ENCODE measurements around the gene TGFBR3.

DNA sequence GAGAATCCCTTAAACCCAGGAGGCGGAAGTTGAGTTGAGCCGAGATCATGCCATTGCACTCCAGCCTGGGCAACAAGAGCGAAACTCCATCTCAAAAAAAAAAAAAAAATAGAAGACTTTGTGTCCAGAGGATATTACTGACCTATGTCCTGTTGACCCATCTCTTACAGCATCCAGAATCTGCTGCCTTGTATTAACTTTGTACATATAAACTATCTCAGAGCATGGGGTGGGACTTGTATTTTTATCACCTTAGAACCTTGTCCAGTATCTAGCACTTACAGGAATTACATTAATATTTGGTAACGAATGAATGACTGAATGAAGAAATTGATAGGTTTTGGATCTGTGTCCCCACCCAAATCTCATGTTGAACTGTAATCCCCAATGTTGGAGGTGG, 117.8 kb downstream of the TGFBR3 start:
- no peak for TF ChIP-seq EZH2 (IDR thresholded peaks at IDR 0.05; ENCODE audit: borderline replicate concordance)
- TF ChIP-seq, protein P1, sequence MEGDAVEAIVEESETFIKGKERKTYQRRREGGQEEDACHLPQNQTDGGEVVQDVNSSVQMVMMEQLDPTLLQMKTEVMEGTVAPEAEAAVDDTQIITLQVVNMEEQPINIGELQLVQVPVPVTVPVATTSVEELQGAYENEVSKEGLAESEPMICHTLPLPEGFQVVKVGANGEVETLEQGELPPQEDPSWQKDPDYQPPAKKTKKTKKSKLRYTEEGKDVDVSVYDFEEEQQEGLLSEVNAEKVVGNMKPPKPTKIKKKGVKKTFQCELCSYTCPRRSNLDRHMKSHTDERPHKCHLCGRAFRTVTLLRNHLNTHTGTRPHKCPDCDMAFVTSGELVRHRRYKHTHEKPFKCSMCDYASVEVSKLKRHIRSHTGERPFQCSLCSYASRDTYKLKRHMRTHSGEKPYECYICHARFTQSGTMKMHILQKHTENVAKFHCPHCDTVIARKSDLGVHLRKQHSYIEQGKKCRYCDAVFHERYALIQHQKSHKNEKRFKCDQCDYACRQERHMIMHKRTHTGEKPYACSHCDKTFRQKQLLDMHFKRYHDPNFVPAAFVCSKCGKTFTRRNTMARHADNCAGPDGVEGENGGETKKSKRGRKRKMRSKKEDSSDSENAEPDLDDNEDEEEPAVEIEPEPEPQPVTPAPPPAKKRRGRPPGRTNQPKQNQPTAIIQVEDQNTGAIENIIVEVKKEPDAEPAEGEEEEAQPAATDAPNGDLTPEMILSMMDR (IDR thresholded peaks at IDR 0.05; ENCODE audit: poor library complexity), result no peak
- no peak for TF ChIP-seq EZH2phosphoT487 (IDR thresholded peaks at IDR 0.05; ENCODE audit: low read depth, severe bottlenecking, unreplicated experiment)
